Measurements from ENCODE around the gene ZAP70. TPM values are rescaled to one million over a fixed set of nuclear protein-coding genes. Genes with fewer than 3 reads are reported as not detected.
A peak's percentile ranks its signal among the peaks of the same experiment; 100 is the strongest.

Gene ZAP70
- total RNA-seq, 2 experiments from 2014 or later: 218 TPM

- H3K4me1 Mint-ChIP-seq (ENCODE audit: low read depth): peaks cover 35% of the 10 kb centered on the region
- TF ChIP-seq CTCF (IDR thresholded peaks at IDR 0.05): no peak
- no peak for DNase-seq
- H3K27me3 Mint-ChIP-seq: no peaks in the 10 kb centered on the region
- H3K9me3 Mint-ChIP-seq: no peaks in the 10 kb centered on the region
- intact Hi-C loops (cut with micrococcal nuclease): no loop called here
- CTCF ChIA-PET: interaction anchor here (1.1 to 1.8 kb wide), 3 partner anchors 11 to 622 kb away, joined by 4 to 8 read pairs (median 6); no protein-coding TSS in a partner anchor
- ATAC-seq: no peak
- H3K36me3 Mint-ChIP-seq (ENCODE audit: low read depth): peaks cover 21% of the 10 kb centered on the region
- POLR2A ChIA-PET: no interaction called here
- peak overlapping the region; percentile 12 for H3K27ac Mint-ChIP-seq
- H3K4me3 Mint-ChIP-seq: no peak overlapping the region
Observed at GRCh38 chr2:97763176-97763845, 49.9 kb downstream of the ZAP70 start.

- Mint-ChIP-seq H3K4me1 (ENCODE audit: low read depth) (peaks cover 34% of the 10 kb centered on the region), H3K4me3 (no peak overlapping the region), H3K27ac (no peak overlapping the region), H3K9me3 (no peaks in the 10 kb centered on the region), H3K27me3 (no peaks in the 10 kb centered on the region), H3K36me3 (ENCODE audit: low read depth) (peaks cover 18% of the 10 kb centered on the region)
- no peak for ATAC-seq
- DNase-seq: no peak
- CTCF ChIA-PET: interaction anchor here (1.0 kb wide), 1 partner anchor 68 kb away, joined by 3 read pairs; no protein-coding TSS in a partner anchor
- no peak for TF ChIP-seq CTCF (IDR thresholded peaks at IDR 0.05)
- POLR2A ChIA-PET: no interaction called here
- intact Hi-C loops (cut with micrococcal nuclease): no loop called here
Observed at GRCh38 chr2:97764559-97765263, 51.3 kb downstream of the ZAP70 start.

GRCh38 chr2:97765933-97766332 lies 52.6 kb downstream of the ZAP70 start:
- no peak for ATAC-seq
- H3K27ac Mint-ChIP-seq: no peak overlapping the region
- no peak overlapping the region for H3K4me3 Mint-ChIP-seq
- no peaks in the 10 kb centered on the region for H3K27me3 Mint-ChIP-seq
- peaks cover 9% of the 10 kb centered on the region for H3K36me3 Mint-ChIP-seq (ENCODE audit: low read depth)
- H3K9me3 Mint-ChIP-seq: no peaks in the 10 kb centered on the region
- DNase-seq: no peak
- CTCF ChIA-PET: interaction anchor here (1.0 to 3.2 kb wide), 5 partner anchors 10 to 70 kb away, joined by 3 to 17 read pairs (median 6); no protein-coding TSS in a partner anchor
- intact Hi-C loops (cut with micrococcal nuclease): no loop called here
- TF ChIP-seq CTCF (IDR thresholded peaks at IDR 0.05): no peak
- peaks cover 23% of the 10 kb centered on the region for H3K4me1 Mint-ChIP-seq (ENCODE audit: low read depth)
- POLR2A ChIA-PET: no interaction called here

- Mint-ChIP-seq H3K9me3 (no peaks in the 10 kb centered on the region), H3K27me3 (no peaks in the 10 kb centered on the region), H3K27ac (no peak overlapping the region), H3K4me3 (no peak overlapping the region), H3K4me1 (ENCODE audit: low read depth) (peaks cover 20% of the 10 kb centered on the region), H3K36me3 (ENCODE audit: low read depth) (peaks cover 7% of the 10 kb centered on the region)
- no peak for DNase-seq
- intact Hi-C loops (cut with micrococcal nuclease): no loop called here
- CTCF ChIA-PET: interaction anchor here (1.0 to 3.8 kb wide), 8 partner anchors 9 to 68 kb away, joined by 3 to 17 read pairs (median 8); no protein-coding TSS in a partner anchor
- POLR2A ChIA-PET: no interaction called here
- TF ChIP-seq CTCF (IDR thresholded peaks at IDR 0.05): no peak
- ATAC-seq: no peak
Observed at GRCh38 chr2:97766567-97766966, 53.2 kb downstream of the ZAP70 start.

GRCh38 chr2:97769308-97769707 lies 55.9 kb downstream of the ZAP70 start:
- H3K27me3 Mint-ChIP-seq: no peaks in the 10 kb centered on the region
- H3K4me3 Mint-ChIP-seq: no peak overlapping the region
- no peaks in the 10 kb centered on the region for H3K9me3 Mint-ChIP-seq
- no peak for DNase-seq
- H3K27ac Mint-ChIP-seq: no peak overlapping the region
- ChIA-PET CTCF (interaction anchor here (1.4 to 3.8 kb wide), 3 partner anchors 16 to 61 kb away, joined by 3 to 9 read pairs (median 4); no protein-coding TSS in a partner anchor), POLR2A (interaction anchor here (1.0 kb wide), 1 partner anchor 9 kb away, joined by 3 read pairs; no protein-coding TSS in a partner anchor)
- intact Hi-C loops (cut with micrococcal nuclease): no loop called here
- no peak for ATAC-seq
- no peak for TF ChIP-seq CTCF (IDR thresholded peaks at IDR 0.05)
- peaks cover 11% of the 10 kb centered on the region for H3K4me1 Mint-ChIP-seq (ENCODE audit: low read depth)
- peaks cover 5% of the 10 kb centered on the region for H3K36me3 Mint-ChIP-seq (ENCODE audit: low read depth)

All from activated CD8-positive, alpha-beta T cell treated with anti-CD3 and anti-CD28 coated beads for 36 hours (primary cell).